NK-92 (cell line): ENCODE results near the gene GULP1.
"Not testable (repeated sequence)": the region's sequence is repeated elsewhere in the genome, so short reads cannot be mapped to it uniquely, and the experiment has no call there.

Experiments used
- DNase-seq: peaks from one replicate; lab custom pipeline; 2025; ENCODE audit not compliant: unreplicated experiment; lab: John Stamatoyannopoulos, UW

The GULP1 gene

GRCh38 chr2:188291617-188292347 lies at the start of gene GULP1:
GULP1 (plus strand) TSS chr2:188291874; CDS start chr2:188477703, 185,829 bp downstream.
- DNase-seq: no peak

GRCh38 chr2:188243381-188243780 lies 48.3 kb upstream of the GULP1 start:
- DNase-seq: no peak

- DNase-seq: no peak
Measured at GRCh38 chr2:188244383-188244782, 47.3 kb upstream of the GULP1 start.

GRCh38 chr2:188245230-188245629 lies 46.4 kb upstream of the GULP1 start:
- DNase-seq: no peak

GRCh38 chr2:188248513-188248912 lies 43.2 kb upstream of the GULP1 start:
- DNase-seq: no peak

- DNase-seq: no peak
Measured at GRCh38 chr2:188251034-188251433, 40.6 kb upstream of the GULP1 start.

- DNase-seq: no peak
Measured at GRCh38 chr2:188256420-188256819, 35.3 kb upstream of the GULP1 start.

GRCh38 chr2:188265315-188265714 lies 26.4 kb upstream of the GULP1 start:
- no peak for DNase-seq

GRCh38 chr2:188267776-188268175 lies 23.9 kb upstream of the GULP1 start:
- no peak for DNase-seq

GRCh38 chr2:188269004-188269403 lies 22.7 kb upstream of the GULP1 start:
- DNase-seq: no peak

GRCh38 chr2:188272121-188272520 lies 19.6 kb upstream of the GULP1 start:
- no peak for DNase-seq

GRCh38 chr2:188274274-188274673 lies 17.4 kb upstream of the GULP1 start:
- DNase-seq: no peak

GRCh38 chr2:188276255-188276654 lies 15.4 kb upstream of the GULP1 start:
- no peak for DNase-seq

GRCh38 chr2:188277786-188278185 lies 13.9 kb upstream of the GULP1 start:
- no peak for DNase-seq

GRCh38 chr2:188278388-188279092 lies 13.1 kb upstream of the GULP1 start:
- DNase-seq: no peak

- no peak for DNase-seq
Measured at GRCh38 chr2:188279093-188279445, 12.6 kb upstream of the GULP1 start.

- no peak for DNase-seq
Measured at GRCh38 chr2:188280811-188281222, 10.9 kb upstream of the GULP1 start.

- DNase-seq: no peak
Measured at GRCh38 chr2:188282907-188283306, 8.8 kb upstream of the GULP1 start.

- DNase-seq: not testable (repeated sequence)
Measured at GRCh38 chr2:188284251-188284650, 7.4 kb upstream of the GULP1 start.

- DNase-seq: no peak
Measured at GRCh38 chr2:188285049-188285448, 6.6 kb upstream of the GULP1 start.

GRCh38 chr2:188285774-188286173 lies 5.9 kb upstream of the GULP1 start:
- DNase-seq: no peak

GRCh38 chr2:188291142-188291616 lies 495 bp upstream of the GULP1 start:
- DNase-seq: no peak
